ENCODE data around the gene MCM3AP. TPM values are rescaled to one million over a fixed set of nuclear protein-coding genes. Genes with fewer than 3 reads are reported as not detected.
"Not testable (repeated sequence)": the region's sequence is repeated elsewhere in the genome, so short reads cannot be mapped to it uniquely, and the experiment has no call there.

MCM3AP gene
- total RNA-seq, 1 donor, result 60.9 TPM

DNA sequence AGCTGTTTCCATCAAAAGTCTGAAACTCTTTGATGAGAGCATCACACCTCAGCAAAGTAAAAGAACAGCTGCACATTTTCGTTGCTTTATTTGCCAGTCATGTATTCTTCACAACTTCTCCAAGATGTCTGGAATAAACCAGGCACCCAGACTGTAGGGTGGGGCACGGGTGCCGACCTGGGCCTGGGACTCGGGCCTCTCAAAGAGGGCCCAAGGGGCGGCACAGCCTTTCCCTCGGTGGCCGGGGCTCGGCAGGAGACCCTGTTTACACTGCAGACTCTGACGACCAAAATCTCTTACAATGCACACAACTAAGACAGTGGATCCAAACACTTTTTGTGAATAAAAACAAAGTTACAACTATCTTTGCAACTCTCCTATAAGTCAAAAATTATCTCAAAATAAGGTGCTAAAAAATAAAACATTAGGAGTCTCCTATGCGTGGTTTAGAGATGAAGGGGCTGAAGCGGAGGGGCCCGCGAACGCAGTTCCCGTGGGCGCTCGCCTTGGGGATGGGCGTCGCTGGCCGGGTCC, 57.5 kb downstream of the MCM3AP start:
- H3K4me3 ChIP-seq (ENCODE audit: low read depth, low read length), result peak overlapping the region; percentile 85
- DNase-seq (ENCODE audit: low read depth), result peak; percentile 34
- TF ChIP-seq, protein P1, sequence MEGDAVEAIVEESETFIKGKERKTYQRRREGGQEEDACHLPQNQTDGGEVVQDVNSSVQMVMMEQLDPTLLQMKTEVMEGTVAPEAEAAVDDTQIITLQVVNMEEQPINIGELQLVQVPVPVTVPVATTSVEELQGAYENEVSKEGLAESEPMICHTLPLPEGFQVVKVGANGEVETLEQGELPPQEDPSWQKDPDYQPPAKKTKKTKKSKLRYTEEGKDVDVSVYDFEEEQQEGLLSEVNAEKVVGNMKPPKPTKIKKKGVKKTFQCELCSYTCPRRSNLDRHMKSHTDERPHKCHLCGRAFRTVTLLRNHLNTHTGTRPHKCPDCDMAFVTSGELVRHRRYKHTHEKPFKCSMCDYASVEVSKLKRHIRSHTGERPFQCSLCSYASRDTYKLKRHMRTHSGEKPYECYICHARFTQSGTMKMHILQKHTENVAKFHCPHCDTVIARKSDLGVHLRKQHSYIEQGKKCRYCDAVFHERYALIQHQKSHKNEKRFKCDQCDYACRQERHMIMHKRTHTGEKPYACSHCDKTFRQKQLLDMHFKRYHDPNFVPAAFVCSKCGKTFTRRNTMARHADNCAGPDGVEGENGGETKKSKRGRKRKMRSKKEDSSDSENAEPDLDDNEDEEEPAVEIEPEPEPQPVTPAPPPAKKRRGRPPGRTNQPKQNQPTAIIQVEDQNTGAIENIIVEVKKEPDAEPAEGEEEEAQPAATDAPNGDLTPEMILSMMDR (IDR thresholded peaks at IDR 0.05; ENCODE audit: insufficient read depth, low read depth, low read length), result no peak

DNA sequence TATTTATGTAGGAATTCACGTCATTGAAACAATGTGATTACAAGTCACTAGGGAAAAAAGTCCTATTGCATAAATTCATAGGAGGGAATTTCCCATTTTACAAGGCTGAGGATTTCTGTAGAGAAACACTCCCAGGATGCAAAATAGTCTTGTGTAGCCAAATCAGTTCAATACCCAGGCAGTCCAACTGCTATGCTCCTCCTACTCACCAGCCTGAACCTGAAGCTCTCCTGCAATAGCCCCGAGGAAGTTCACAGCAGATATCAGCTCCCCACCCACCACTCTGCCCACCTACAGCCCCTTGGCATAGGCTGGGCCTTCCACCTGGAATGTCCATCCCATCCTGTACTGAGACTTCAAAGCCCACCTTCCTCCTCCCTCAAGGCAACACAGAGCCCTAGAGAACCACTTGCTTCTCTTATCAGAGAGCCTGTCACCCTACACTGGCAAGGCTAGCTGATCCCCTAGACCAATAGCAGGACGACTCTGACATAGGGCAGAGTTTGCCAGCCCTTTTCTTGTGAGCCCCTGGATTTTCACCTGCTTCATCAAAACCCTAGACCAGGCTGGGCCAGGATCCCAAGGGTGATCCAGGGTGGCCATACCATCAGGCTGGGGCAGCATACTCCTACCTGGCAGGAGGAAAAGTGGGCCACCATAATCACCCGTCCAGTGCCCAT, 58.4 kb downstream of the MCM3AP start:
- DNase-seq (ENCODE audit: low read depth), result peak; percentile 82
- peak overlapping the region; percentile 85 for H3K4me3 ChIP-seq (ENCODE audit: low read depth, low read length)
- TF ChIP-seq, protein P1 (IDR thresholded peaks at IDR 0.05; ENCODE audit: insufficient read depth, low read depth, low read length), result no peak

- TF ChIP-seq, protein P1 (IDR thresholded peaks at IDR 0.05; ENCODE audit: insufficient read depth, low read depth, low read length), result no peak
- DNase-seq (ENCODE audit: low read depth), result peak; percentile 54
- peak overlapping the region; percentile 85 for H3K4me3 ChIP-seq (ENCODE audit: low read depth, low read length)
Observed at GRCh38 chr21:46226146-46226545, 59.3 kb downstream of the MCM3AP start.

DNA sequence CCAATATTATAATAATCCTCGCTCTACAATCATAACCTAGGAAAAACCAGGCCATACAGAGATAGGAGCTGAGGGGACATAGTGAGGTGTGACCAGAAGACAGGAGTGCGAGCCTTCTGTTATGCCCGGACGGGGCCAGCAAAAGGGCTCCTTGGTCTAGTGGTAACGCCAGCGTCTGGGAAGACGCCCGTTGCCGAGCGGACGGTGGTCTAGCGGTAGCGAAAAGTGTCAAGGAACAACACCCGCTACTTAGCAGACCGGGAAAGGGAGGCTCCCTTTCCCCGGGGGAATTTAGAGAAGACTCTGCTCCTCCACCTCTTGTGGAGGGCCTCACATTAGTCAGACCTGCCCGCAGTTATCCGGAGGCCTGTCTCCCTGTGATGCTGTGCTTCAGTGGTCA, 61.8 kb downstream of the MCM3AP start:
- not testable (repeated sequence) for DNase-seq (ENCODE audit: low read depth)

GRCh38 chr21:46223217-46223616, 62.2 kb downstream of the MCM3AP start:
- no peak overlapping the region for H3K4me3 ChIP-seq (ENCODE audit: low read depth, low read length)
- TF ChIP-seq, protein P1 (IDR thresholded peaks at IDR 0.05; ENCODE audit: insufficient read depth, low read depth, low read length), result no peak
- DNase-seq (ENCODE audit: low read depth), result no peak

More for the DNA sequence above, 61.8 kb downstream of the MCM3AP start:
- H3K4me3 ChIP-seq (ENCODE audit: low read depth, low read length), result not testable (repeated sequence)

DNA sequence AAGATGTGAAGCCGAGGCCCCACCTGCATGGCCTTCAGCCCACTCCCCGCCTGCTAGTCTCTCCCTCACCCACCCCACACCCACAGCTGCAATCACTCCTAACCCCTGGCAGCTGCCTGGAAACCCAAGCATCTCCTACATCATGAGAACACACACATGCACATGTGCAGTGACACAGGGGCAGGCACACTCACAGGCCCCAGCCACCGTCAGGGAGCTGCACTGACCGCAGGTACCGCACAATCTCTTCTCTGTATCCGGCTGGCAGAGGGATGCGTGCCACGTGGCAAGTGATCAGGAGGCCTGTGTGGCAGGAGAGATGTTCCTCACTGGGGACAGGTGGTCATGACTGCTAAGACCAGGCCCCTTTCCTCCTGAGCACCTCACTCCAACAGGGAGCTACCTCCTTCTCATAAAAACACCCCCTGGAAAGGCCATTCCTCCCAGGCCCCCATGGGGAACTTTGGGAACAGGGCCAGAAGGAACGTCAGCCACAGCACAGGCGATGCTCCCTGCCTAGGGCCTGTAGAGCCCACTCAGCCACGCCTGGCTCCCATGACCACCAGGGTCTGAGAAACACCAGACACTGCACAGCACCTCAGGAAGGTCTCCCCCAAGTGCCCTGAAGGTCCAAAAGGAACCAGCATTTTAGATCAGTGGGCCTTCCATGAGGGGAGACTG, 62.8 kb downstream of the MCM3AP start:
- no peak for DNase-seq (ENCODE audit: low read depth)
- TF ChIP-seq, protein P1 (IDR thresholded peaks at IDR 0.05; ENCODE audit: insufficient read depth, low read depth, low read length), result no peak
- no peak overlapping the region for H3K4me3 ChIP-seq (ENCODE audit: low read depth, low read length)

- DNase-seq (ENCODE audit: low read depth), result no peak
Observed at GRCh38 chr21:46221664-46222435, 63.6 kb downstream of the MCM3AP start.

More at GRCh38 chr21:46221664-46222435, 63.6 kb downstream of the MCM3AP start:
- TF ChIP-seq, protein P1 (IDR thresholded peaks at IDR 0.05; ENCODE audit: insufficient read depth, low read depth, low read length), result no peak
- no peak overlapping the region for H3K4me3 ChIP-seq (ENCODE audit: low read depth, low read length)

Measured in fibroblast of villous mesenchyme (primary cell).